IMR-90 (cell line): ENCODE data around the gene GFPT1. TPM values are rescaled to one million over a fixed set of nuclear protein-coding genes. Genes with fewer than 3 reads are reported as not detected.

Experiments used
- ATAC-seq: fragments of 200-7000 bp; cut with Tn5 transposase; 2 replicates; pipeline ENCODE4 v1.9.1; 2020; ENCODE audit warnings: low read depth, mild to moderate bottlenecking, moderate library complexity
- BruUV-seq: library from RNA; stranded (reverse); fragments of 400-500 nt; replicated peaks from 2 replicates; lab custom pipeline; 2021; lab: Mats Ljungman, UMichigan
- CTCF ChIA-PET: fragments of 300-600 bp; formaldehyde crosslinking; extraction: SDS; loops from one replicate; lab custom pipeline; 2021; ENCODE audit warnings: antibody characterized with exemption; lab: Yijun Ruan, JAX
- POLR2A ChIA-PET: fragments of 300-600 bp; sonication (Branson Sonifier 250); formaldehyde crosslinking; loops from one replicate; lab custom pipeline; 2022; ENCODE audit warnings: antibody characterized with exemption; ENCODE audit not compliant: unreplicated experiment; lab: Charles Lee
- DNase-seq: peaks from one replicate; pipeline ENCODE4 v3.0.0; 2013
- H2AFZ ChIP-seq: replicated peaks from 2 replicates; pipeline ENCODE3; 2013; ENCODE audit warnings: low read length, mild to moderate bottlenecking; ENCODE audit not compliant: poor library complexity
- H2AK5ac ChIP-seq: 2 replicates; pipeline ENCODE4 v1.6.1; 2013; ENCODE audit warnings: low read depth, low read length, inconsistent platforms
- H2AK9ac ChIP-seq: replicated peaks from 2 replicates; pipeline ENCODE3; 2013; ENCODE audit warnings: mild to moderate bottlenecking, low read depth, low read length, moderate library complexity; ENCODE audit not compliant: poor library complexity
- H2BK120ac ChIP-seq: 2 replicates; pipeline ENCODE4 v1.6.1; 2013; ENCODE audit warnings: low read depth, low read length, inconsistent platforms
- H2BK15ac ChIP-seq: 3 replicates; pipeline ENCODE4 v1.6.1; 2013; ENCODE audit warnings: low read depth, low read length, inconsistent platforms
- H2BK20ac ChIP-seq: 2 replicates; pipeline ENCODE4 v1.6.1; 2013; ENCODE audit warnings: low read depth, mild to moderate bottlenecking, inconsistent platforms, low read length, moderate library complexity
- H2BK5ac ChIP-seq: 2 replicates; pipeline ENCODE4 v1.6.1; 2013; ENCODE audit warnings: mild to moderate bottlenecking, low read depth, low read length, inconsistent platforms; ENCODE audit not compliant: poor library complexity, severe bottlenecking
- H3K14ac ChIP-seq: replicated peaks from 2 replicates; pipeline ENCODE4 v1.6.1; 2013; ENCODE audit warnings: low read depth, low read length, inconsistent platforms
- H3K18ac ChIP-seq: 2 replicates; pipeline ENCODE4 v1.6.1; 2013; ENCODE audit warnings: low read depth, low read length, control low read depth
- H3K23ac ChIP-seq: 2 replicates; pipeline ENCODE4 v1.6.1; 2013; ENCODE audit warnings: low read depth, low read length, inconsistent platforms
- H3K27ac ChIP-seq: 2 replicates; pipeline ENCODE4 v1.5.1; 2013; ENCODE audit warnings: mild to moderate bottlenecking, control low read depth, low read length; ENCODE audit not compliant: insufficient read depth
- H3K27me3 ChIP-seq: 2 replicates; pipeline ENCODE4 v1.6.1; 2013; ENCODE audit warnings: low read length; ENCODE audit not compliant: control insufficient read depth, insufficient read depth
- H3K36me3 ChIP-seq: 2 replicates; pipeline ENCODE4 v1.6.1; 2013; ENCODE audit warnings: low read length, mixed read lengths; ENCODE audit not compliant: control insufficient read depth, insufficient read depth
- H3K4ac ChIP-seq: 2 replicates; pipeline ENCODE4 v1.6.1; 2013; ENCODE audit warnings: low read depth, low read length, inconsistent platforms
- H3K4me1 ChIP-seq: 2 replicates; pipeline ENCODE4 v1.6.1; 2013; ENCODE audit warnings: low read length, mixed read lengths; ENCODE audit not compliant: control insufficient read depth, insufficient read depth
- H3K4me2 ChIP-seq: 2 replicates; pipeline ENCODE4 v1.6.1; 2013; ENCODE audit warnings: low read depth, mild to moderate bottlenecking, control low read depth, low read length, moderate library complexity
- H3K4me3 ChIP-seq: 2 replicates; pipeline ENCODE4 v1.5.1; 2013; ENCODE audit warnings: low read depth, mild to moderate bottlenecking, control low read depth, low read length, moderate library complexity; ENCODE audit not compliant: insufficient read depth
- H3K56ac ChIP-seq: 2 replicates; pipeline ENCODE4 v1.6.1; 2013; ENCODE audit warnings: low read length, inconsistent platforms; ENCODE audit not compliant: insufficient read depth; ENCODE audit errors: extremely low read depth
- H3K79me1 ChIP-seq, 2 experiments: 2 replicates each; pipeline ENCODE4 v1.6.1; 2013; ENCODE audit warnings: low read length in 2 of 2, inconsistent platforms in 1 of 2, low read depth in 1 of 2
- H3K9ac ChIP-seq: 2 replicates; pipeline ENCODE4 v1.6.1; 2013; ENCODE audit warnings: low read depth, low read length, control low read depth
- H3K9me1 ChIP-seq: 2 replicates; pipeline ENCODE4 v1.6.1; 2013; ENCODE audit warnings: low read length, inconsistent platforms; ENCODE audit not compliant: insufficient read depth
- H3K9me3 ChIP-seq: 2 replicates; pipeline ENCODE4 v1.6.1; 2013; ENCODE audit warnings: low read length; ENCODE audit not compliant: control insufficient read depth, insufficient read depth
- H4K20me1 ChIP-seq: 2 replicates; pipeline ENCODE4 v1.6.1; 2013; ENCODE audit warnings: low read length, inconsistent platforms; ENCODE audit not compliant: insufficient read depth
- H4K5ac ChIP-seq: 2 replicates; pipeline ENCODE4 v1.6.1; 2013; ENCODE audit warnings: mild to moderate bottlenecking, low read depth, low read length, control low read depth
- H4K8ac ChIP-seq, 2 experiments: 2 replicates each; pipeline ENCODE4 v1.6.1; 2013; ENCODE audit warnings: low read depth in 2 of 2, low read length in 2 of 2, control low read depth in 1 of 2, inconsistent platforms in 1 of 2
- H4K91ac ChIP-seq: 2 replicates; pipeline ENCODE4 v1.6.1; 2013; ENCODE audit warnings: low read depth, low read length, inconsistent platforms; ENCODE audit not compliant: insufficient read depth
- BHLHE40 ChIP-seq: fragments of 150-350 bp; IDR thresholded peaks from 2 replicates; pipeline ENCODE4 v1.6.1; 2016; ENCODE audit warnings: mild to moderate bottlenecking, low read depth, low read length
- CEBPB ChIP-seq: IDR thresholded peaks from 2 replicates; pipeline ENCODE4 v1.6.1; 2012; ENCODE audit warnings: low read depth, low read length, improper control_type of control experiment
- CHD1 ChIP-seq: IDR thresholded peaks from 2 replicates; pipeline ENCODE4 v1.6.1; 2012; ENCODE audit warnings: low read depth, low read length, improper control_type of control experiment
- CTCF ChIP-seq: conservative IDR thresholded peaks from 2 replicates; pipeline ENCODE4 v1.5.1; 2012; ENCODE audit warnings: mild to moderate bottlenecking, low read depth, low read length, improper control_type of control experiment
- ELK1 ChIP-seq: fragments of 150-350 bp; IDR thresholded peaks from 2 replicates; pipeline ENCODE4 v1.6.1; 2016; ENCODE audit warnings: low read depth, mild to moderate bottlenecking, low read length, moderate library complexity, borderline replicate concordance
- FOS ChIP-seq: fragments of 150-350 bp; IDR thresholded peaks from 2 replicates; pipeline ENCODE4 v1.6.1; 2016; ENCODE audit warnings: low read depth, low read length
- NFE2L2 ChIP-seq: fragments of 150-350 bp; IDR thresholded peaks from 2 replicates; pipeline ENCODE4 v1.6.1; 2016; ENCODE audit warnings: low read depth, mild to moderate bottlenecking, low read length
- POLR2A ChIP-seq: IDR thresholded peaks from 2 replicates; pipeline ENCODE4 v1.6.1; 2012; ENCODE audit warnings: mild to moderate bottlenecking, low read depth, low read length
- RCOR1 ChIP-seq: IDR thresholded peaks from 2 replicates; pipeline ENCODE4 v1.6.1; 2012; ENCODE audit warnings: mild to moderate bottlenecking, low read length, improper control_type of control experiment; ENCODE audit not compliant: insufficient replicate concordance
- RFX5 ChIP-seq: IDR thresholded peaks from 2 replicates; pipeline ENCODE4 v1.8.0; 2012; ENCODE audit warnings: low read depth, mild to moderate bottlenecking, low read length, moderate library complexity
- SMC3 ChIP-seq: fragments of 150-350 bp; IDR thresholded peaks from 2 replicates; pipeline ENCODE4 v1.6.1; 2016; ENCODE audit warnings: low read depth, mild to moderate bottlenecking, antibody characterized with exemption, low read length, moderate library complexity
- WGBS, 2 experiments: methylation state at CpG; one replicate each; pipeline versions ENCODE4 v1.1.5 to v1.1.7; 2013; ENCODE audit warnings: missing lambda C conversion rate in 2 of 2; ENCODE audit not compliant: insufficient read length in 1 of 2; ENCODE audit errors: extremely low coverage in 2 of 2; 5-methylcytosine and 5-hydroxymethylcytosine counted together
- dilution Hi-C: fragments of 300-500 bp; cut with HindIII; formaldehyde crosslinking; loops from one replicate; pipeline ENCODE4 v1.14.3; 2018; ENCODE audit warnings: low sequenced_read_pairs; ENCODE audit not compliant: unreplicated experiment
- in situ Hi-C: fragments of 300-500 bp; cut with MboI; formaldehyde crosslinking; loops from 3 replicates; pipeline ENCODE4 v1.14.3; 2019; ENCODE audit warnings: low sequenced_read_pairs, inconsistent platforms, mixed read lengths
- intact Hi-C: fragments of 100-400 bp; cut with micrococcal nuclease; formaldehyde crosslinking; loops from 2 replicates; pipeline ENCODE4 v1.10.0; 2022
- polyA plus RNA-seq, 3 experiments: library from polyadenylated mRNA; depleted of rRNA; stranded (reverse); fragments of >200 nt; gene quantifications; 2 replicates each; pipeline ENCODE4 v1.2.3, GENCODE V29; 2012; ENCODE audit warnings: low replicate concordance in 1 of 3
- total RNA-seq: library from RNA; depleted of rRNA; stranded (reverse); fragments of >200 nt; gene quantifications from 2 replicates; pipeline ENCODE4 v1.2.3, GENCODE V29; 2012
- TF ChIP-seq, protein P1 (sequence below): fragments of 150-350 bp; IDR thresholded peaks from 2 replicates; pipeline ENCODE4 v1.6.1; 2017; ENCODE audit warnings: mild to moderate bottlenecking, antibody characterized with exemption, low read length, low read depth

Gene GFPT1
- total and polyA plus RNA-seq, 2 of the 4 experiments (the other 2 are of a cell fraction): 23.5 to 52.9 TPM

- no peak overlapping the region for H3K23ac ChIP-seq
- no peak overlapping the region for H4K91ac ChIP-seq
- H4K5ac ChIP-seq: no peak overlapping the region
- H2AFZ ChIP-seq: no peak overlapping the region
- 0 out of 2 replicates have a peak, but pooled peaks cover 3% of the 10 kb centered on the region for H3K9me1 ChIP-seq
- no peaks in the 10 kb centered on the region for H3K4me1 ChIP-seq
- BruUV-seq: no TSS peak
- no peak overlapping the region for H3K4me2 ChIP-seq
- no peak overlapping the region for H3K14ac ChIP-seq
- no peak overlapping the region for H3K9ac ChIP-seq
- H2AK5ac ChIP-seq: no peak overlapping the region
- intact Hi-C loops (no loop called here), dilution Hi-C loops (no loop called here), in situ Hi-C loops (no loop called here)
- no peak overlapping the region for H3K18ac ChIP-seq
- no peak overlapping the region for H2BK20ac ChIP-seq
- no peak overlapping the region for H3K27ac ChIP-seq
- no peaks in the 10 kb centered on the region for H3K27me3 ChIP-seq
- H2BK5ac ChIP-seq: no peak overlapping the region
- POLR2A ChIA-PET: no interaction called here
- no CpG with 5 or more reads among the region's 1 CpG for WGBS, 2 experiments
- CTCF ChIA-PET: no interaction called here
- no peak overlapping the region for H2BK120ac ChIP-seq
- no peak overlapping the region for H2AK9ac ChIP-seq
- no peaks in the 10 kb centered on the region for H4K20me1 ChIP-seq
- H4K8ac ChIP-seq: no peak overlapping the region
- peaks cover 27% of the 10 kb centered on the region for H3K36me3 ChIP-seq
- H3K4ac ChIP-seq: no peak overlapping the region
- no peak overlapping the region for H2BK15ac ChIP-seq
- H3K9me3 ChIP-seq: no peaks in the 10 kb centered on the region
- ATAC-seq: no peak
- DNase-seq: no peak
- TF ChIP-seq POLR2A (no peak), SMC3 (no peak), ELK1 (no peak), CHD1 (no peak), CEBPB (no peak), FOS (no peak), RCOR1 (no peak), RFX5 (no peak), NFE2L2 (no peak), CTCF (no peak), BHLHE40 (no peak)
- TF ChIP-seq, protein P1, sequence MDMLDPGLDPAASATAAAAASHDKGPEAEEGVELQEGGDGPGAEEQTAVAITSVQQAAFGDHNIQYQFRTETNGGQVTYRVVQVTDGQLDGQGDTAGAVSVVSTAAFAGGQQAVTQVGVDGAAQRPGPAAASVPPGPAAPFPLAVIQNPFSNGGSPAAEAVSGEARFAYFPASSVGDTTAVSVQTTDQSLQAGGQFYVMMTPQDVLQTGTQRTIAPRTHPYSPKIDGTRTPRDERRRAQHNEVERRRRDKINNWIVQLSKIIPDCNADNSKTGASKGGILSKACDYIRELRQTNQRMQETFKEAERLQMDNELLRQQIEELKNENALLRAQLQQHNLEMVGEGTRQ: no peak
- no peak overlapping the region for H3K4me3 ChIP-seq
- H3K79me1 ChIP-seq: peaks cover 0 to 12% of the 10 kb centered on the region in 2 experiments; a peak in 1 of 4 replicates
- no peak overlapping the region for H3K56ac ChIP-seq
Measured at GRCh38 chr2:69416147-69416546, 29.1 kb upstream of the GFPT1 start.
